H1 (cell line): ENCODE measurements around the gene NOTUM. TPM values are rescaled to one million over a fixed set of nuclear protein-coding genes. Genes with fewer than 3 reads are reported as not detected.

Experiments
- CTBP2 ChIP-seq: IDR thresholded peaks from 2 replicates; pipeline ENCODE4 v1.7.0; 2011; ENCODE audit warnings: borderline replicate concordance, mild to moderate bottlenecking, moderate library complexity, mixed read lengths, low read length; ENCODE audit not compliant: insufficient read depth, insufficient read length
- FOSL1 ChIP-seq: IDR thresholded peaks from 2 replicates; pipeline ENCODE4 v1.6.1; 2011; ENCODE audit warnings: mild to moderate bottlenecking, low read depth, low read length, moderate library complexity; ENCODE audit not compliant: insufficient read depth
- GABPA ChIP-seq: IDR thresholded peaks from 2 replicates; pipeline ENCODE4 v1.6.1; 2011; ENCODE audit warnings: mild to moderate bottlenecking, low read length, moderate library complexity, borderline replicate concordance; ENCODE audit not compliant: insufficient read depth
- PHF8 ChIP-seq: fragments of 200-600 bp; sonication (generic); conservative IDR thresholded peaks from 2 replicates; pipeline ENCODE4 v1.7.1; 2012; ENCODE audit warnings: low read depth, mild to moderate bottlenecking, inconsistent platforms, low read length, moderate library complexity
- POLR2AphosphoS5 ChIP-seq: IDR thresholded peaks from 2 replicates; pipeline ENCODE4 v1.6.1; 2011; ENCODE audit warnings: low read depth, low read length
- YY1 ChIP-seq: IDR thresholded peaks from 2 replicates; pipeline ENCODE4 v1.6.1; 2011; ENCODE audit warnings: low read depth, mild to moderate bottlenecking, low read length
- polyA plus RNA-seq, 7 experiments: library from polyadenylated mRNA; depleted of rRNA in 3 of 7; stranded (reverse) in 5 of 7; unstranded in 2 of 7; fragments of >200 nt in 5 of 7; fragments of 200-250 nt in 2 of 7; gene quantifications; 1 replicate in 5 of 7; 2 replicates in 1 of 7; 4 replicates in 1 of 7; pipeline versions ENCODE4 v1.2.1 to v1.2.3, GENCODE V29; 2011 to 2013; ENCODE audit warnings: missing spikeins in 2 of 7, mixed read lengths in 2 of 7
- total RNA-seq: library from RNA; stranded (reverse); fragmentation: NEBNext Ultra II Directional; extraction: Animal tissue kit (Norgen Biotek cat#: 25700); gene quantifications from 2 replicates; pipeline ENCODE4 v1.2.1, GENCODE V29; 2021

NOTUM gene
- total and polyA plus RNA-seq, 2 of the 8 experiments (the other 6 are each of a cell fraction or from before 2014, with no cell fraction given): 0.45 to 0.76 TPM

DNA sequence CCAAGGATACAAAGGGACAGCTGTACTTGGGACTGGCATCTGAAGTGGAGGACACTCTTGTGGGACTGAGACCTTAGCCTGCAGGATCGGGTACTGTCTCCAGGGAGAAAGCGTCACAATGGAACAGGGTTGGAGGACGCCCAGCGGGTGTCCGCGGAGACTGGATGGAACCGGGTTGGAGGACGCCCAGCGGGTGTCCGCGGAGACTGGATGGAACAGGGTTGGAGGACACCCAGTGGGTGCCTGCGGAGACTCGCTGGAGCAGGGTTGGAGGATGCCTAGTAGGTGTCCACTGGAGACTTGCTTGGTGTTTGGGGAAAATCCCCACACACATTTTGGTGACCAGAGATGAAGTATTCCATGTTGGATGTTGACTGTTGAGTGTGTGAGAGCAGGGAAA is 13.8 kb downstream of the NOTUM start, which contains the start of gene MYADML2 (continued):
- no peak for TF ChIP-seq POLR2AphosphoS5
- TF ChIP-seq PHF8: no peak
- no peak for TF ChIP-seq YY1
- TF ChIP-seq GABPA: no peak
- TF ChIP-seq CTBP2: no peak
- no peak for TF ChIP-seq FOSL1
